SKM-1 treated with dmso at 0.1 percent for 144 hours (cell line): Measurements from ENCODE around the gene SIRT7.
A peak's percentile ranks its signal among the peaks of the same experiment; 100 is the strongest.

Source experiments
- DNase-seq: peaks from one replicate; lab custom pipeline; 2025; ENCODE audit not compliant: unreplicated experiment; lab: John Stamatoyannopoulos, UW

Gene SIRT7

GRCh38 chr17:81888988-81889595 is 28.9 kb downstream of the SIRT7 start:
- DNase-seq = no peak

GRCh38 chr17:81888105-81888987 is 29.6 kb downstream of the SIRT7 start:
- DNase-seq = no peak

GRCh38 chr17:81885869-81886548 is 32.0 kb downstream of the SIRT7 start:
- no peak for DNase-seq

GRCh38 chr17:81885454-81885853 is 32.5 kb downstream of the SIRT7 start:
- DNase-seq = no peak

GRCh38 chr17:81884968-81885367 is 33.0 kb downstream of the SIRT7 start:
- DNase-seq = no peak

- no peak for DNase-seq
Measured at GRCh38 chr17:81884520-81884919, 33.5 kb downstream of the SIRT7 start.

- DNase-seq = no peak
Measured at GRCh38 chr17:81879121-81879520, 38.9 kb downstream of the SIRT7 start.

GRCh38 chr17:81878294-81878693 is 39.7 kb downstream of the SIRT7 start:
- no peak for DNase-seq

GRCh38 chr17:81877569-81877968 is 40.4 kb downstream of the SIRT7 start:
- DNase-seq = no peak

- DNase-seq = peak; percentile 78
Measured at GRCh38 chr17:81871387-81872230, 46.4 kb downstream of the SIRT7 start.

GRCh38 chr17:81870981-81871386 is 47.0 kb downstream of the SIRT7 start, which contains the start of gene ARHGDIA:
ARHGDIA (minus strand) TSS chr17:81871337; CDS start chr17:81869930, 1,407 bp downstream.
- DNase-seq = no peak

- no peak for DNase-seq
Measured at GRCh38 chr17:81870131-81870980, 47.6 kb downstream of the SIRT7 start.

GRCh38 chr17:81869221-81870130 is 48.5 kb downstream of the SIRT7 start:
- DNase-seq = no peak

- DNase-seq = no peak
Measured at GRCh38 chr17:81868674-81869220, 49.2 kb downstream of the SIRT7 start.

GRCh38 chr17:81867991-81868673 is 49.8 kb downstream of the SIRT7 start:
- no peak for DNase-seq

- no peak for DNase-seq
Measured at GRCh38 chr17:81867170-81867990, 50.6 kb downstream of the SIRT7 start.
